GM12892 (cell line): ENCODE measurements around the gene C1orf87.
"Not testable (repeated sequence)": the region's sequence is repeated elsewhere in the genome, so short reads cannot be mapped to it uniquely, and the experiment has no call there.

Experiments used
- DNase-seq: peaks from one replicate; pipeline ENCODE4 v3.0.0; 2011; ENCODE audit not compliant: insufficient read length
- FAIRE-seq: peaks from 2 replicates; lab custom pipeline; 2011; peaks lifted over from hg19 to GRCh38; lab: Jason Lieb, UNC
- POLR2A ChIP-seq: IDR thresholded peaks from 2 replicates; pipeline ENCODE4 v1.6.1; 2011; ENCODE audit warnings: low read depth, low read length, control low read depth
- POLR2AphosphoS5 ChIP-seq: IDR thresholded peaks from 2 replicates; pipeline ENCODE4 v1.6.1; 2011; ENCODE audit warnings: low read depth, low read length, control low read depth
- TAF1 ChIP-seq: IDR thresholded peaks from 2 replicates; pipeline ENCODE4 v1.6.1; 2011; ENCODE audit warnings: low read depth, mild to moderate bottlenecking, control low read depth, low read length, borderline replicate concordance

The C1orf87 gene

DNA sequence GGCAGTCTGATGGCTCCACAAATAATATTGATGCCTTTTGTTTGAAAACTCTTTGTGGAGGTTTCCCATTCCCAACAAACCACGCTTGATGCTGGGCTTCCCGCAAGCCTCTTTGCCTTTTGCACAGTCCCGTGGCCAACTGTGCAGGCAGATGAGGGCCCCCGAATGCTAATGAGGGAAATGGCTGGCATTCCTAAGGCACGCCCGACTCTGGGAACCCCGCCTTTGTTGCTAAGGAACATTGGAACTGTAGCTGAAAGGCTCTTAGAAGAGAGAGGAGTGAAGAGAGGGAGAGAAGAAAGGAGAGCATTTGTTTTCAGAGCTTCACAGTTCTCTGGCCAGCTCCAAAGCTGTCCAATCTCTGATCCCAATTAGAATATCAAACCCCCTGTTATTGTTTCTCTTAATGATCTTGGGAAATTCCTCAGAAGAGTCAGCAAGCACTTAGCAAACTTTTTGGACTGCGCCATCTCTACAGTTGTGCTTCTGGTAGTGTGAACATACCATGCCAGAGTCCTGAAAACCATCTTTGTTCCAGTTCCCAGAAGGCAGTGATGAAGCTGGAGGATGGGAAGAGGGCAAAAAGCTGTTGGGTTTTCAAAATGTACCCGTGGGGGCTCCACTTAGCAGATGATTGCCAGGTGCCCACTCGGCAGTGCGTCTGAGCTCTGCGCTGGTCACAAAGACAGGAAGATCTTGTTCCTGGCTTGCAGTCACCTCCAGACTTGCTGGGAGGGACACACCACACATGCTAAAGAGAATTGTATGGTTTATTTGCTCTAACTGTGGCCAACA is 86.9 kb downstream of the C1orf87 start:
- FAIRE-seq: no peak

DNA sequence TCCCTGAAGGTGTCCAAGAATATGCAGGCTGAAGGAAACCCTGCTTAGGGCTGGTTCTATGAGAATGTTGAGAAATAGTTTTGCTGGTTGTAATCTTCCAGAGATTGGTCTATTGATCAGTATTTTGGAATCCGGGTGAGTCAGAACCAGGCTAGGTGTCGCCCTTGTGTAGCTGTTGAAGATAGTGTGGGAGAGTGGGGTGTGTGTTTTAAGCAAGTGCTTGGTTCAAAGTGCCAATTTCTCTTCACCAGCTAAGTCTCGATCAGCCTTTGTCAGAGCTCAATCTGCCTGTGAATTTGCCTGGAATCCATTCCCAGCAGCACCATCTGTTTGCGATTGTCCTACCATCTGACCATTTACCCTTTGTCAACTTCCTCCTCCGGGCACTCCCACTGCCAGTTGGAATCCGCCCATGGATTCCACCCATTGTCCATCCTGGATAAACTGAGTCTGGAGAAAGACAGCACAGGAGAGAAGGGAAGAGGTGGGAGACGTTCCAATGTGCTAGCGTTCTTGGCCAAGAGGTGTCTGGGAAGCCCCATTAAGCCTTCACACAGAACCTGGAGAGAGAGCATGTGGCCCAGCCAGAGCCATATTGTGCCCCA is 87.6 kb downstream of the C1orf87 start:
- DNase-seq (no peak), FAIRE-seq (no peak)
- TF ChIP-seq TAF1: no peak
- TF ChIP-seq POLR2A: no peak
- TF ChIP-seq POLR2AphosphoS5: no peak

More for the DNA sequence above, 86.9 kb downstream of the C1orf87 start:
- TF ChIP-seq POLR2AphosphoS5 (no peak), TAF1 (no peak), POLR2A (no peak)
- DNase-seq: no peak

DNA sequence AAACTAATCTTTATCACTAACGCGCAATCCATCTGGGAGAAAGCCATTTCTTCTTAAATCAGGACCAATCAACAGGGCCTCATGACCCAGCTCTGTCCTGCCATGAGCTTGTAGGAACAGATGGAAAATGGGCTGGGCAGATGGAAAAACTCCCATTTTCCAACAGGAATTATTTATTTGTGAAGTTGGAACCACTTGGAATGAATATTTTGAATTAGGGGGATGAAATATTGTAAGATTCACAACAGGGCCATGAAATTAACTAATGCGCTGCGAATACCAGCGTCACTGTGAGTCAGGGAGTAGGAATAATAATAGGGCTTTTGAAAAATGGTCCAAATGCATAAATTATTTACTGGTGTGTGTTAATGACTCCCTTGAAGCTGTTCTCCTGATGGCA is 93.9 kb downstream of the C1orf87 start:
- DNase-seq (no peak), FAIRE-seq (no peak)
- TF ChIP-seq TAF1 (no peak), POLR2AphosphoS5 (no peak), POLR2A (no peak)

DNA sequence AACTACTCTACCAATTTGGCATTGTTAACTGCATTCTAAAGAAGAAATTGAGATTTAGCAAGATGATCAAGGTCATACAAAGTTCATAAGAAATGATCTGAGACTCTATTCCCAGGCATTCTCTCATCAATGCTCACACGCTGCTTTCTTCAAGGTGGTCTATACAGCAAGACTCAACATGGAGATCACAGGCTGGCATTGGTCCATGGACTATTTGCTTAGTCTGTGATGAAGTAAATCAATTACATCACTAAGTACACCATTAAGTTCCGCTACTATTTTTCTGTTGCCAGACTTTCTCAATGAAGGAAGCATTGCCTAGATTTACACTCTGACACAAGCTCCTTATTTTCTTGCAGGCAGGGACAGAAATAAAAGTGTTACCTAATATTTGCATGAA is 95.1 kb downstream of the C1orf87 start:
- TF ChIP-seq TAF1: no peak
- TF ChIP-seq POLR2AphosphoS5: no peak
- TF ChIP-seq POLR2A: no peak
- DNase-seq (no peak), FAIRE-seq (no peak)

DNA sequence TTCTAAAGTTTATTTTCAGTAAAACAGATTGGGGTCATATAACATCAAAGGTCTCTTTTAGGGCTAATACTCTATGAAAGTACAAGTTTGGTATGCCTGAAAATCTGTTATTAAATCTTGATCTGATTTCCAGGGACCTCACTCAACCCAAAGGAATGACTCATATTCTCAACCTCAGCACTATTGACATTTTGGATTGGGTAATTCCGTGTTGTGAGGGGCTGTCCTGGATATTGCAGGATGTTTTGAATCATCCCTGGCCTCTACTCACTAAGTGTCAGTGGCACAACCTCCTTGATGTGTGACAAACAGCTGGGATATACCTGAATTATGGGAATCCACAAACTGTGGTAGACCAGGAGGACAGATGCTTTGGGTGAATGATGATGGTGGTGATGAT is 95.5 kb downstream of the C1orf87 start:
- no peak for FAIRE-seq

DNA sequence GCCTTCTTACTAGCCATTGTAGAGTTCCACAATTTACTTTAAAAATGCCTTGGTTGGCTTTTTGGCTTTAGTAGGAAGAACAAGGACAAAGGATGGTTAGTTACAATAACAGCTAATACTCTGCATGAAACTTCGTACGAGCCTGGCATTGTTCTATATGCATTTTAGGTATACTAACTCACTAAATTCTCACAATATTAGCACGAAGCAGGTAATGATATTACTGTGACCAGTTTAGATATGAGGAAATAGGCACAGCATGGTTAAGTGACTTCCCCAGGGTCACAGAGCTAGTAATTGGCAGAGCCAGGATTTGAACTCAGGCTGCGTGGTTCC is 96.5 kb downstream of the C1orf87 start:
- FAIRE-seq (no peak), DNase-seq (no peak)
- TF ChIP-seq POLR2AphosphoS5 (no peak), POLR2A (no peak), TAF1 (no peak)

More for the DNA sequence above, 95.5 kb downstream of the C1orf87 start:
- TF ChIP-seq POLR2A: no peak
- TF ChIP-seq TAF1: no peak
- TF ChIP-seq POLR2AphosphoS5: no peak
- DNase-seq: no peak

DNA sequence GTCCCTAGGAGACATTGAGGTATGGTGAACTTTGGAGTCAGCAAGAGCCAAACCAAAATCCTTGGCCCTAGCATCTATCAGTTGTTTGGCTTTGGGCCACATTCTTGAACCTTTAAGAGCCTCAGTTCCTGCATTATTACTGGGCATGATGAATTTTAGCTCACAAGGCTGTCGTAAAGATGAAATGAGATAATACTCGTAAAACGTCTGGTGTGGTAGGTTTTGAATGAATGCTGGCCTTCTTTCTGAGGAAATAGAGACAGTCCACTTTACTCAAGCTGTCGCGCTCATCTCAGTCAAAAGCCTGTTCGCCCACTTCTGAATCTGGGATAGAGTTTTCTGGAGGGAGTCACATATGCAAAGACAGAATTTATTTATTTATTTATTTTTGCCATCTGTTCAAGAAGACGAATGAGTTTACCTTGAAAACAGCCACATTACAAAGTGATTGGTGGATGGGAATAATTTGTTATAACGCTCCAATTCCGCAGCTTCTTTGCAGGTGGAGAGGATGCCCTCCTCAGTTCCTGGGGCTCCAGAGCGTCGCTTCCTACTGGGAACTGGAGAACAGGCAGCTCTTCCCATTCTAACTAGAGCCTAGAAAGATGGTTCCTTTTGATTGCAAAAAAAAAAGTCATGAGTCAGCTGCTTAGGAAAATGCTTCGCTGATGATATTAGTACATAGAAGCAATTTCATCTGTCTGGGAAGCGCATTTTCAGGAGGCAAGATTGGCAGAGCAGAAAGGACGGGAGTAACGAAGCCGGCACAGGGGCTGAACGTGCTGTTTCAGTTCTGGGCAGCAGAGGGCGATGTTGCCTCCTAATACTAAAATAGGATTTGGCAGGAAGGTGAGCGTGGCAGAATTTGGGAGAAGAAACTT is 97.1 kb downstream of the C1orf87 start:
- no peak for TF ChIP-seq TAF1
- TF ChIP-seq POLR2A: no peak
- TF ChIP-seq POLR2AphosphoS5: no peak
- FAIRE-seq (no peak), DNase-seq (peak; percentile 19)

DNA sequence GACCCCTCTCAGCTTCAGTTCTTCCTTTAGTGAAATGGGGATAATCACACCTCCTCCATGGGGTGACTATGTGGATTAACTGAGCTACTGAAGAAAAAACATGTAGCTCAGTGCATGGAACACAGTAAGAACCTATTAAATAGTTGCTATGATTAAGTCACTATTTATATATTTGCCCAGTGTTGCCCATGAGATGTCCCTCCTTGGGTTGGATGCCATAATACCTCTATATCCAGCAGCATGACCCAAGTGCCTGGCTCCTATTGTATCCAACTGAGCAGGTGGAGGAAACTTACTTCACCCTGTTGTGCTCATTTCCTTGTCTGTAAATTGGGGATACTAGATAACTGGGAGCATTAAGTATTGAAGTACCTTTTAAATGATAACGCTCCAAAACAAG is 99.9 kb downstream of the C1orf87 start:
- TF ChIP-seq TAF1 (no peak), POLR2AphosphoS5 (no peak)
- DNase-seq (no peak), FAIRE-seq (no peak)

DNA sequence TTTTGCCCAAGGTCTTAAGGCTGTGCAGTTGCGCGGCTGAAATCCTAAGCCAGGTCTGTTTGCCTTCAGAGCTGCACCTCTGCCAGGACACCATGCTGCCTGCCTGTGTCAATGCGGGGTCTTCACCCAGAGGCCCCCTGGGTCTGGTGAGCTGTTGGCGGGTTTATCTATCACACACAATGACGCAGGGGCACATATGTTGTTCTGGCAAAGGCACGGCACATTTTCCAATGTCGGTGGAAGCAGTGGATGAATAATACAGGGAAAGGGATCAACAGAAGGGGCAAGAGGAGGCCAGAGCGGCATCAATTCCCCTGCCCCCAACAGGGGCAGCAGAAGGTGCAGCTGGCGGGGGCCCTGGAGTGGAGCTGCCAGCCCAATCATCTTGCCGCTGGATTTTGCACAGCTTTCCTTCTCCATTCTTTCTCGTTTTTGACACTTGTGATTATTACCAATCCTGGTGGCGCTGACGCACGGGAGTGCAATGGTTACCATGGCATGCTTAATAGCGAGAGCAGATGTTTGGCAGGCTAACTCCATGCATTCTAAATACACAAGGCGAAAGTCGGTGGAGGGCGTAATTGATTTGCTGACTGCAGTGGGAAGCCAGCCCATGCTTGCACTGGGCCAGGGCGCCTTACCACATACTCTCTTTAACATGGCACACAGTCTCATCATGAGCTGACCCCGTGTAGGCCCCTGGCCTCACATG is 101.2 kb downstream of the C1orf87 start:
- no peak for TF ChIP-seq TAF1
- no peak for TF ChIP-seq POLR2A
- TF ChIP-seq POLR2AphosphoS5: no peak
- no peak for FAIRE-seq
- no peak for DNase-seq

GRCh38 chr1:59971464-59971911 is 102.1 kb downstream of the C1orf87 start:
- peak; percentile 42 for DNase-seq
- no peak for TF ChIP-seq POLR2A
- TF ChIP-seq TAF1: no peak
- TF ChIP-seq POLR2AphosphoS5: no peak
- peak; percentile 73 for FAIRE-seq

DNA sequence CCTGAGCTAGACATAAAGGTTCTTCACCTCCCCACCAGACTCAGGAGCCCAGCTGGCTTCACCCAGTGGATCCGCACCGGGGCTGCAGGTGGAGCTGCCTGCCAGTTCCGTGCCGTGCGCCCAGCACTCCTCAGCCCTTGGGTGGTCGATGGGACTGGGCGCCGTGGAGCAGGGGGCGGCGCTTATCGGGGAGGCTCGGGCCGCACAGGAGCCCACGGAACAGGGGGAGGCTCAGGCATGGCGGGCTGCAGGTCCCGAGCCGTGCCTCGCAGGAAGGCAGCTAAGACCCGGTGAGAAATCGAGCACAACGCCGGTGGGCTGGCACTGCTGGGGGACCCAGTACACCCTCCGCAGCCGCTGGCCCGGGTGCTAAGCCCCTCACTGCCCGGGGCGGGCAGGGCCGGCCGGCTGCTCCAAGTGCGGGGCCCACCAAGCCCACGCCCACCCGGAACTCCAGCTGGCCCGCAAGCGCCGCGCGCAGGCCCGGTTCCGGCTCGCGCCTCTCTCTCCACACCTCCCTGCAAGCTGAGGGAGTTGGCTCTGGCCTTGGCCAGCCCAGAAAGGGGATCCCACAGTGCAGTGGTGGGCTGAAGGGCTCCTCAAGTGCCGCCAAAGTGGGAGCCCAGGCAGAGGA is 103.9 kb downstream of the C1orf87 start:
- not testable (repeated sequence) for FAIRE-seq, DNase-seq

- not testable (repeated sequence) for DNase-seq, FAIRE-seq
Measured at GRCh38 chr1:59968746-59969145, 104.8 kb downstream of the C1orf87 start.
